Skeletal muscle tissue (tissue), 4 donors: ENCODE results near the gene TMOD3. TPM values are rescaled to one million over a fixed set of nuclear protein-coding genes. Genes with fewer than 3 reads are reported as not detected.
"Not testable (repeated sequence)": the region's sequence is repeated elsewhere in the genome, so short reads cannot be mapped to it uniquely, and the experiment has no call there.

Source experiments
- H3K27ac ChIP-seq: one replicate; pipeline ENCODE4 v1.7.0; 2013; ENCODE audit warnings: mild to moderate bottlenecking, low read depth, low read length, inconsistent platforms
- H3K27me3 ChIP-seq, 3 donors: one replicate each; pipeline ENCODE4 v1.7.0; 2013; ENCODE audit warnings: low read length in 3 of 3; ENCODE audit not compliant: control insufficient read depth in 3 of 3, insufficient read depth in 3 of 3
- H3K36me3 ChIP-seq, 3 donors: one replicate each; pipeline ENCODE4 v1.7.0; 2013; ENCODE audit warnings: low read length in 3 of 3; ENCODE audit not compliant: control insufficient read depth in 3 of 3, insufficient read depth in 3 of 3
- H3K4me1 ChIP-seq, 3 donors: one replicate each; pipeline ENCODE4 v1.7.0; 2013; ENCODE audit warnings: low read length in 3 of 3, mild to moderate bottlenecking in 3 of 3; ENCODE audit not compliant: control insufficient read depth in 3 of 3, insufficient read depth in 3 of 3
- H3K4me3 ChIP-seq, 3 donors: one replicate each; pipeline ENCODE4 v1.7.0; 2013; ENCODE audit warnings: low read length in 3 of 3
- H3K9ac ChIP-seq, 3 donors: one replicate each; pipeline ENCODE4 v1.7.0; 2013; ENCODE audit warnings: low read length in 3 of 3, mild to moderate bottlenecking in 3 of 3, moderate library complexity in 2 of 3, low read depth in 1 of 3
- H3K9me3 ChIP-seq, 3 donors: one replicate each; pipeline ENCODE4 v1.7.0; 2013; ENCODE audit warnings: low read length in 3 of 3; ENCODE audit not compliant: control insufficient read depth in 3 of 3
- total RNA-seq: library from RNA; depleted of rRNA; stranded (reverse); fragments of >200 nt; gene quantifications from one replicate; pipeline ENCODE4 v1.2.3, GENCODE V29; 2014
- donor health status: Osteomylitis.

Gene TMOD3
- total RNA-seq = 19.8 TPM

GRCh38 chr15:51829376-51830275 is at the start of gene TMOD3:
TSS of gene TMOD3 (plus strand) at chr15:51829653. CDS start at chr15:51862885, 33,232 bp downstream.
- Histone ChIP-seq H3K4me1 (peaks cover 0 to 4% (median 1%) of the 10 kb centered on the region in 3 donors), H3K9ac (peak within 1 kb of the TSS; percentile 82 to 89 (median 86)), H3K36me3 (no peaks in the 10 kb centered on the region), H3K9me3 (no peaks in the 10 kb centered on the region), H3K27me3 (no peaks in the 10 kb centered on the region), H3K27ac (peak within 1 kb of the TSS; percentile 87), H3K4me3 (peak within 1 kb of the TSS; percentile 83 to 89 (median 87))

GRCh38 chr15:51780636-51781035 is 48.8 kb upstream of the TMOD3 start:
- H3K36me3 ChIP-seq = peaks cover 0 to 22% (median 12%) of the 10 kb centered on the region in 3 donors

GRCh38 chr15:51781506-51781905 is 47.9 kb upstream of the TMOD3 start:
- no peak overlapping the region for H3K4me3 ChIP-seq
- H3K36me3 ChIP-seq = peaks cover 2 to 22% (median 12%) of the 10 kb centered on the region in 3 donors
- no peak overlapping the region for H3K27ac ChIP-seq
- H3K4me1 ChIP-seq = no peaks in the 10 kb centered on the region
- no peaks in the 10 kb centered on the region for H3K9me3 ChIP-seq
- no peak overlapping the region for H3K9ac ChIP-seq
- no peaks in the 10 kb centered on the region for H3K27me3 ChIP-seq

More at GRCh38 chr15:51780636-51781035, 48.8 kb upstream of the TMOD3 start:
- no peaks in the 10 kb centered on the region for H3K27me3 ChIP-seq
- H3K9me3 ChIP-seq = no peaks in the 10 kb centered on the region
- no peak overlapping the region for H3K4me3 ChIP-seq
- H3K9ac ChIP-seq = no peak overlapping the region
- H3K4me1 ChIP-seq = no peaks in the 10 kb centered on the region
- no peak overlapping the region for H3K27ac ChIP-seq

- no peaks in the 10 kb centered on the region for H3K4me1 ChIP-seq
- H3K9me3 ChIP-seq = no peaks in the 10 kb centered on the region
- no peak overlapping the region for H3K4me3 ChIP-seq
- H3K36me3 ChIP-seq = peaks cover 5 to 22% (median 10%) of the 10 kb centered on the region in 3 donors
- no peaks in the 10 kb centered on the region for H3K27me3 ChIP-seq
- H3K27ac ChIP-seq = no peak overlapping the region
- H3K9ac ChIP-seq = no peak overlapping the region
Measured at GRCh38 chr15:51782357-51782896, 47.0 kb upstream of the TMOD3 start.

GRCh38 chr15:51783967-51784366 is 45.5 kb upstream of the TMOD3 start:
- H3K4me1 ChIP-seq = no peaks in the 10 kb centered on the region
- no peak overlapping the region for H3K27ac ChIP-seq
- H3K9me3 ChIP-seq = no peaks in the 10 kb centered on the region
- no peaks in the 10 kb centered on the region for H3K27me3 ChIP-seq
- H3K4me3 ChIP-seq = no peak overlapping the region
- H3K36me3 ChIP-seq = peaks cover 8 to 22% (median 9%) of the 10 kb centered on the region in 3 donors
- no peak overlapping the region for H3K9ac ChIP-seq

- H3K4me1 ChIP-seq, H3K27ac ChIP-seq, H3K27me3 ChIP-seq, H3K9me3 ChIP-seq, H3K9ac ChIP-seq, H3K4me3 ChIP-seq: not testable (repeated sequence)
- peaks cover 8 to 15% (median 9%) of the 10 kb centered on the region in 3 donors for H3K36me3 ChIP-seq
Measured at GRCh38 chr15:51787130-51787529, 42.3 kb upstream of the TMOD3 start.

GRCh38 chr15:51792474-51792873 is 37.0 kb upstream of the TMOD3 start:
- H3K4me3 ChIP-seq = not testable (repeated sequence)

GRCh38 chr15:51793521-51794305 is 35.7 kb upstream of the TMOD3 start:
- peaks cover 4 to 7% (median 4%) of the 10 kb centered on the region in 3 donors for H3K36me3 ChIP-seq
- H3K27me3 ChIP-seq = no peaks in the 10 kb centered on the region
- no peak overlapping the region for H3K27ac ChIP-seq
- no peaks in the 10 kb centered on the region for H3K9me3 ChIP-seq
- no peaks in the 10 kb centered on the region for H3K4me1 ChIP-seq
- no peak overlapping the region for H3K4me3 ChIP-seq
- H3K9ac ChIP-seq = no peak overlapping the region

More at GRCh38 chr15:51792474-51792873, 37.0 kb upstream of the TMOD3 start:
- H3K9me3 ChIP-seq, H3K4me1 ChIP-seq, H3K9ac ChIP-seq, H3K27ac ChIP-seq, H3K27me3 ChIP-seq, H3K36me3 ChIP-seq: not testable (repeated sequence)

- Histone ChIP-seq H3K9ac (no peak overlapping the region), H3K4me3 (no peak overlapping the region), H3K27ac (no peak overlapping the region), H3K9me3 (no peaks in the 10 kb centered on the region), H3K36me3 (peaks cover 4 to 13% (median 8%) of the 10 kb centered on the region in 3 donors), H3K4me1 (no peaks in the 10 kb centered on the region), H3K27me3 (no peaks in the 10 kb centered on the region)
Measured at GRCh38 chr15:51796847-51797401, 32.5 kb upstream of the TMOD3 start.
